ENCODE data around the gene SDK1.
A peak's percentile ranks its signal among the peaks of the same experiment; 100 is the strongest.
"Not testable (repeated sequence)": the region's sequence is repeated elsewhere in the genome, so short reads cannot be mapped to it uniquely, and the experiment has no call there.

Gene SDK1

DNA sequence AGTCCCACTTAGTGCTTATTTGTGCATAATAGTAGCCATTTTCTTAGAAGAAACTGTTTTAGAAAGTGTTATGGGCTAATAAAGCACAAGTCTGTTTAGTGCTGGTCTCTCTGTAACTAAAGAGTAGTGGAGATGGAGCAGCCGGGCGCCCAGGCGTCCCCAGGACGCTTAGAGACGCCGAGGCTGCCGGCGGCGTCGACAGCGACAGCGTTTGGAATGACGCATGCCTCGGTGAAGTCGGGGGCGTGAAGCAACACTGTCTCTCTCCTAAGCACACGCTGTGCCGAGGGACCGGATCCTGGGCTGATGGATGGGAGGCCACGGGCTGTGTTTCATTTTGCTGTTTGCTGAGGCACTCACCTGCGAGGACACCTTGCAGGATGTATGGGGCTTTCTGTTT is 792.4 kb downstream of the SDK1 start:
- H3K4me3 ChIP-seq (ENCODE audit: low read length) = no peak overlapping the region
- DNase-seq (ENCODE audit: low read depth) = no peak
- no peaks in the 10 kb centered on the region for H3K36me3 ChIP-seq (ENCODE audit: control insufficient read depth, insufficient read depth, low read length, severe bottlenecking)
- peaks cover 10% of the 10 kb centered on the region for H3K9me3 ChIP-seq (ENCODE audit: control insufficient read depth, low read length)
- H3K9ac ChIP-seq (ENCODE audit: low read length) = no peak overlapping the region
- H3K4me1 ChIP-seq (ENCODE audit: control insufficient read depth, insufficient read depth, low read length) = no peaks in the 10 kb centered on the region
- H3K27me3 ChIP-seq (replicated peaks; ENCODE audit: control insufficient read depth, insufficient read depth, low read length) = no peaks in the 10 kb centered on the region

DNA sequence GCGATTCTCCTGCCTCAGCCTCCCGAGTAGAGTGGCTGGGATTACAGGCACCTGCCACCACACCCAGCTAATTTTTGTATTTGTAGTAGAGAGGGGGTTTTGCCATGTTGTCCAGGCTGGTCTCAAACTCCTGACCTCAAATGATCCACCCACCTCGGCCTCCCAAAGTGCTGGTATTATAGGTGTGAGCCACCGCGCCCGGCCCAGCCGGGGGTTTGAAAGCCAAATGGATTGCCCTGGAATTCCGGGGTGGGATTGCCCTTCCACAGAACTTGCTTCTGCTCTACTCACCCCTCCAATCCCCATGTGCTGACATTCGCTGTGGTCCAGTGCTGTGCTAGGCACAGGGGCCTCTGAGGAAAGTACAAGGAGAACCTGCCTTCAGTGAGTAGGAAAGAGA is 793.1 kb downstream of the SDK1 start:
- peaks cover 10% of the 10 kb centered on the region for H3K9me3 ChIP-seq (ENCODE audit: control insufficient read depth, low read length)
- not testable (repeated sequence) for H3K4me1 ChIP-seq (ENCODE audit: control insufficient read depth, insufficient read depth, low read length); H3K4me3 ChIP-seq (ENCODE audit: low read length); H3K9ac ChIP-seq (ENCODE audit: low read length); H3K36me3 ChIP-seq (ENCODE audit: control insufficient read depth, insufficient read depth, low read length, severe bottlenecking); DNase-seq (ENCODE audit: low read depth); H3K27me3 ChIP-seq (replicated peaks; ENCODE audit: control insufficient read depth, insufficient read depth, low read length)

DNA sequence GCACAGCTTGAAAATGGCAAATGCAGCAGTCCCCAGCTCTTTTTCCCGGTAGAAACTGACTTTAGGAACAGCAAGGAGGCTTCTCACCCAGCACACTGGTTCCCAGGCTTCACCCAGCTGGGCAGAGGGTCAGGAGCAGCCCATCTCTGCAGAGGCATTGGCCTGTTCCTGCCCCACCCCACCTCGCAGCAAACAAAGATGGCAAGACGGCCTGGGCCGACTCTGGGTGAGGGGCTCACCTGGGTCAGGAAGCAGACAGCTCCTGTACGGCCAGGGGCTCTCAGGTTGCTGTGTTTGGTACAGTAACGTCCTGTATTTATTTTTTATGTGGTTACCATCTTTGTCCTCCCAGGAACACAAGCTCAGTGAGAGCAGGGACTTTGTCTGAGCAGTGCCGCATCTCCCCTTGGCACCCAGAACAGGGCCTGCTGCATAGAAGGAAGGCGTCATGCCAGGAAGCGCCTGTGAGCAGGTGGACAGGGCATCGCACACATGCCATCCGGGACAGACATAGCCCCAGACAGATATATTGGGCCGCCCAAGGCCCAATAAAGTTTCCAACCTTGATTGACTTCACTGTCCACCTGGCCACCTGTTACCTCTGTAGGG is 796.1 kb downstream of the SDK1 start:
- Histone ChIP-seq H3K27me3 (replicated peaks; ENCODE audit: control insufficient read depth, insufficient read depth, low read length) (no peaks in the 10 kb centered on the region), H3K36me3 (ENCODE audit: control insufficient read depth, insufficient read depth, low read length, severe bottlenecking) (no peaks in the 10 kb centered on the region), H3K9me3 (ENCODE audit: control insufficient read depth, low read length) (no peaks in the 10 kb centered on the region), H3K9ac (ENCODE audit: low read length) (no peak overlapping the region), H3K4me3 (ENCODE audit: low read length) (no peak overlapping the region), H3K4me1 (ENCODE audit: control insufficient read depth, insufficient read depth, low read length) (no peaks in the 10 kb centered on the region)
- DNase-seq (ENCODE audit: low read depth) = no peak

DNA sequence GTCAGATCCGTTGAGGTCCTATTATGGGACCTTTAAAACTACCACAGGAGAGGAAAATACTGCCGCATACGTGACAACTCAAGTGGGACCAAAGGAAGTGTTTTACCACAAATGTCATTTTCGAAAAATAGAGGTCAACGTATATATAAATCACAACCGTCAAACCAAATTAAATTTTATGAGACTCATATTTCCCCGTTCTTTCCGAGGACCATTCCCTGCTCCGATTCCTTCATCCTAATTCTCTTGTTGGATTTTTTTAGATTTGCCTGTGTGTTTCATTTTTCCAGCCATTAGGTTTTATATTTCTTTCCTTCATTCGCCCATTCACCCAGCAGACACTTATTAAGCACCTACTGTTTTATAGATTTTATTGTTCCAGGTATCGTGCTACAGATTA is 797.1 kb downstream of the SDK1 start:
- Histone ChIP-seq H3K27me3 (replicated peaks; ENCODE audit: control insufficient read depth, insufficient read depth, low read length) (no peaks in the 10 kb centered on the region), H3K9ac (ENCODE audit: low read length) (no peak overlapping the region), H3K9me3 (ENCODE audit: control insufficient read depth, low read length) (no peaks in the 10 kb centered on the region), H3K4me3 (ENCODE audit: low read length) (no peak overlapping the region), H3K36me3 (ENCODE audit: control insufficient read depth, insufficient read depth, low read length, severe bottlenecking) (no peaks in the 10 kb centered on the region), H3K4me1 (ENCODE audit: control insufficient read depth, insufficient read depth, low read length) (no peaks in the 10 kb centered on the region)
- DNase-seq (ENCODE audit: low read depth) = no peak

DNA sequence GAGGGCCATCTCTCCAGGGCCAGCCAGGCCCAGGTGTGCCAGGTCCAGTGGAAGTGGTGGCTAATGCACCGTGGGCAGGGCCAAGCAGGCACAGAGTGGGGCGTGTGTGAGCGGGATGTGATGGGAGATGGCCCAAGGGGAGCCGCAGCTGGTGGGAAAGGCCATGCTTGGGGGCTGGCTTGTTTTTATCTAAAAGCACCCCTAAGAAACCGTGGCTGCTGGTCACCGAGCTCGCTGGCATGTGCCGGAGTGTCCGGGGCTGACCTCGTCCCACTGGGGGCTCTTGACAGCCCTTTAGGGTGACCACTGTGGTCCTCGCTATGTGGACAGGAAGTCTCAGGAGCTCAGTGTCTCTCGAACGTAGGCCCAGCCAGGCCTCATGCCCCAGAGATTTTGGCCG is 798.6 kb downstream of the SDK1 start:
- no peaks in the 10 kb centered on the region for H3K9me3 ChIP-seq (ENCODE audit: control insufficient read depth, low read length)
- H3K27me3 ChIP-seq (replicated peaks; ENCODE audit: control insufficient read depth, insufficient read depth, low read length) = no peaks in the 10 kb centered on the region
- DNase-seq (ENCODE audit: low read depth) = no peak
- H3K36me3 ChIP-seq (ENCODE audit: control insufficient read depth, insufficient read depth, low read length, severe bottlenecking) = no peaks in the 10 kb centered on the region
- no peaks in the 10 kb centered on the region for H3K4me1 ChIP-seq (ENCODE audit: control insufficient read depth, insufficient read depth, low read length)
- no peak overlapping the region for H3K4me3 ChIP-seq (ENCODE audit: low read length)
- H3K9ac ChIP-seq (ENCODE audit: low read length) = no peak overlapping the region

DNA sequence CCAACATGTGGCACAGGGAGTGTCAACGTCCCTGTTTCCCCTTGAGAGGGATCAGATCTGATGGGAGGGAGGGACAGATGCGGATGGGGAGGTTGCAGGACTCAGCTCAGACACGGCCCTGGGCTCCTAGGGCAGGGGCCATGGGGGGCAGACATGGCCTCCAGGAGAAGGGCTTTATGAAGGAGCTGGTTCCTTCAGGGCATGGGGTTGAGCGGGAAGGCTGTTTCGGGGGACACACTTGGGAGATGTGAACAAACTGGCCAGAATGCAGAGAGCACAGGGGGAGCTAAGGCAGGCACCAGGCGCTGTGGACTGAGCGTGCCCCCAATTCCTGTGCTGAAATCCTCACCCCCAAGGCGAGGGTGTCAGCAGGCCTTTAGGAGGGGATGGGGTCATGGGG is 799.1 kb downstream of the SDK1 start:
- DNase-seq (ENCODE audit: low read depth) = no peak
- no peaks in the 10 kb centered on the region for H3K9me3 ChIP-seq (ENCODE audit: control insufficient read depth, low read length)
- H3K9ac ChIP-seq (ENCODE audit: low read length) = no peak overlapping the region
- no peaks in the 10 kb centered on the region for H3K4me1 ChIP-seq (ENCODE audit: control insufficient read depth, insufficient read depth, low read length)
- no peak overlapping the region for H3K4me3 ChIP-seq (ENCODE audit: low read length)
- no peaks in the 10 kb centered on the region for H3K36me3 ChIP-seq (ENCODE audit: control insufficient read depth, insufficient read depth, low read length, severe bottlenecking)
- no peaks in the 10 kb centered on the region for H3K27me3 ChIP-seq (replicated peaks; ENCODE audit: control insufficient read depth, insufficient read depth, low read length)

DNA sequence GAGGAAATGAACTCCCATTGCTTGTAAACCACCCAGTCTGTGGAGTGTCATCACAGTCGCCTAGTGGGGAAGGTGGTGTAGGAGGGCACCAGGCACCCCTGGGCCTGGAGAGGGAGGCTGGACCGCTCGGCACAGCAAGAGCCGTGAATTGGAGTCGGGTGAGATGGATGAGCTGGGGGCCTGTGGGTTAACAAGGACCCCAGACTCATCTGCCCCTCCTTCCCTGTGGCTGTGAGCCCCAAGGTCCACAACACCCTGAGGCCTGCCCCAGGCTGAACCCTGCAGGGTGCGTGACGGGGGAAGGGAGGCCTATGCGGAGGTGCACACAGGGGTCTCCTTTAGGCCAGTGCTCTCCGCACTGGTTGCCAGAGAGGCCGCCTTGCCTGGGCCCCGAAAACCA is 799.6 kb downstream of the SDK1 start:
- H3K9ac ChIP-seq (ENCODE audit: low read length) = no peak overlapping the region
- no peak overlapping the region for H3K4me3 ChIP-seq (ENCODE audit: low read length)
- no peak for DNase-seq (ENCODE audit: low read depth)
- no peaks in the 10 kb centered on the region for H3K4me1 ChIP-seq (ENCODE audit: control insufficient read depth, insufficient read depth, low read length)
- H3K27me3 ChIP-seq (replicated peaks; ENCODE audit: control insufficient read depth, insufficient read depth, low read length) = no peaks in the 10 kb centered on the region
- H3K36me3 ChIP-seq (ENCODE audit: control insufficient read depth, insufficient read depth, low read length, severe bottlenecking) = no peaks in the 10 kb centered on the region
- H3K9me3 ChIP-seq (ENCODE audit: control insufficient read depth, low read length) = no peaks in the 10 kb centered on the region

DNA sequence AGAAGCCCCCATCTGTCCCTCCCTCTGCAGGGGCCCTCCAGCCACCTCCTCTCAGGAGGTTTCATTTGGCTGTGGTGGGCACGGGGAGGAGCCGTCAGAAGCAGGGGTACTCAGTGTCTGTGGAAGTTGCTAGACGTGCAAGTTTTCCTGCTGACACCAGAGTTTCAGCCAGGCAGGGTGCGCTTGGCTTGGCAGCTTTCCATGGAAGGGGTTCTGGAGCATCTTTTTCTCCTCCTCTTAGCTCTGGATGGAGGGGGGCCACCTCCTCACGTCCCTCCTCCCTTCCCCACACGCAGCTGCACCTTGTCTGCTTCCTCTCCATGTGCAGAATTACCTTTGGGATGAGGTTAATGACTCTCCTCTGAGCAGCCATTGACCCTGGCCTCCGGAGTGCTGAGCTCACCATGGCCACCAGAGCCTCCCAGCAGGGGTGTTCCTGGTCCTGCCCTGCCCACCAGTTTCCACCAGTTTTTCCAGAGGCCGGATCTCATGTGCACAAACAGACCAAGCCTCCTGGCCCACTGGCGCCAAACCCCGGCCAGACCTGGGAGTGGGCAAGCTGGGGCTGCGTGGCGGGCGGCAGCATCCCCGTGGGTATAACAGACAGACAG is 801.3 kb downstream of the SDK1 start:
- H3K9me3 ChIP-seq (ENCODE audit: control insufficient read depth, low read length) = no peaks in the 10 kb centered on the region
- H3K27me3 ChIP-seq (replicated peaks; ENCODE audit: control insufficient read depth, insufficient read depth, low read length) = no peaks in the 10 kb centered on the region
- no peaks in the 10 kb centered on the region for H3K4me1 ChIP-seq (ENCODE audit: control insufficient read depth, insufficient read depth, low read length)
- H3K36me3 ChIP-seq (ENCODE audit: control insufficient read depth, insufficient read depth, low read length, severe bottlenecking) = no peaks in the 10 kb centered on the region
- DNase-seq (ENCODE audit: low read depth) = no peak
- H3K4me3 ChIP-seq (ENCODE audit: low read length) = no peak overlapping the region
- no peak overlapping the region for H3K9ac ChIP-seq (ENCODE audit: low read length)

DNA sequence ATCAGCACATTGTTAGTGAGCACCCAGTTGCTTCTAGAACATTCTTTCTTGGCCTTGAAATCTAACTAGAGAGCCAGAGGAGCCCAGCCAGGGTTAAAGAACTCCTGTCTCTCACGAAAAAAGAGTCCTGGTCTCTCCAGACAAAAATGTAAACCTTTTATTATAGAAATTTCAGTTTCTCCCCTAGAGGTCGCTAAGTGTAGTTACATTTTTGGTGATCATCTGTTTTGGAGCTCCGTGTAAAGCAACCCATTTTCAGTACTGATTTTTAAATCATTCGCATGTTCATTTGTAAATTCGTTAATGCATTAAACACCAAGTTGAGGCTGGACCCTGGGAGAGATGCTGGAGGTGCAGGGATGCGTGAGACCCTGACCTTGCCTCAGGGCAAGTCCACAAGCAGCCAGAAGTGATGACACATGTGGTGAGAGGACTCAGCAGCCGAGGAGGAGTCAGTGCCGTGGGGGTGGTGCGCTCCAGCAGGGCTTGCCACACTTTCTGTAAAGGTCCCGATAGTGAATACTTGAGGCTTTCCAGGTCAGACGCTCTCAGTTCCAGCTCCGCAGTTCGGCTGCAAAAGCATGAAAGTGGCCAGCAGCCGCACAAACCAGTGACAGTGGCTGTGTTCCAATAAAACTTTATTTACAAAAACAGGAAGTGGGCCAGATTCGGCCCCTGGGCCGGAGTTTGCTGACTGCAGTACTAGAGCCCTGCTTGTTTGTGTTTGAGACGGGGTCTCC is 802.5 kb downstream of the SDK1 start:
- Histone ChIP-seq H3K9me3 (ENCODE audit: control insufficient read depth, low read length) (no peaks in the 10 kb centered on the region), H3K9ac (ENCODE audit: low read length) (no peak overlapping the region)
- DNase-seq (ENCODE audit: low read depth) = peak; percentile 17

DNA sequence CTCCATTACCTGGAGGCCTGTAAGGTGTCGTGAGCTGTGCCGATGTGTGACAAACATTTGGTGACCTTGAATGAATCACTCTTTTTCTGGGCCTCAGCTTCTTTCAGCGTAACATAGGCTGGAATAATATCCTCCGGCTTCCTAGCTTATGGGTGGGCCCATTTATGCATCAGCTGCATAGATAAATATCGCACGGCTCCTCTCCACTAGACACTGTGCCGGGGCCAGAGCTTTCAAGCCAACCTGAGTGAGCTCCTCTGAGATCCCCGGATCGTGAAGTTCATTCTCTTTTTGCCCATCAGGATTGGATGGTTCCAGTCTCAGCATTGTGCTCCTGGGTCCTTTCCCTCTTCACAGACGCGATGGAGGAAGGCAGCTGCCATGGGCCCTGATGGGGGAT is 806.8 kb downstream of the SDK1 start:
- Histone ChIP-seq H3K36me3 (ENCODE audit: control insufficient read depth, insufficient read depth, low read length, severe bottlenecking) (no peaks in the 10 kb centered on the region), H3K9ac (ENCODE audit: low read length) (no peak overlapping the region), H3K9me3 (ENCODE audit: control insufficient read depth, low read length) (no peaks in the 10 kb centered on the region), H3K4me1 (ENCODE audit: control insufficient read depth, insufficient read depth, low read length) (no peaks in the 10 kb centered on the region), H3K27me3 (replicated peaks; ENCODE audit: control insufficient read depth, insufficient read depth, low read length) (no peaks in the 10 kb centered on the region), H3K4me3 (ENCODE audit: low read length) (no peak overlapping the region)
- no peak for DNase-seq (ENCODE audit: low read depth)

More for the DNA sequence above, 802.5 kb downstream of the SDK1 start:
- Histone ChIP-seq H3K4me3 (ENCODE audit: low read length) (no peak overlapping the region), H3K36me3 (ENCODE audit: control insufficient read depth, insufficient read depth, low read length, severe bottlenecking) (no peaks in the 10 kb centered on the region), H3K27me3 (replicated peaks; ENCODE audit: control insufficient read depth, insufficient read depth, low read length) (no peaks in the 10 kb centered on the region), H3K4me1 (ENCODE audit: control insufficient read depth, insufficient read depth, low read length) (no peaks in the 10 kb centered on the region)

DNA sequence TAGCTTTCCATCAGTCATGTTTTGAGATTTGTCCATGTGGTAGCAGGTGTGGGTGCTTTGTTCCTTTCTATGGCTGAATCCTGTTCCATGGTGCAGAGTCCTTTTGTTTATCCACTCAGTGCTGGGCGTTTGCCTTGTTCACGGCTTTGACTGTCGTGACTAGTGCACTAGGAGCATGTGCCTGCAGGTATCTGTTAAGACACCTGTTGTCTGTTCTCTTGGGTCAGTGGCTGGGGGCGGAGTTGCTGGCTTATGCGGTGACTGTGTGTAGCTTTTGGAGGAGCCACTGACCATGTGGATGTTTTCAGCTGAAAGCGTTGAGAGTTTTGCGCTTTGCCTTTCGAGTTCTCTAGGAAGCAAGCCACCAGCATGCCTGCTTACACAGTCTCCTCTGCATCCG is 807.9 kb downstream of the SDK1 start:
- no peak for DNase-seq (ENCODE audit: low read depth)
- H3K9me3 ChIP-seq (ENCODE audit: control insufficient read depth, low read length) = no peaks in the 10 kb centered on the region
- no peak overlapping the region for H3K4me3 ChIP-seq (ENCODE audit: low read length)
- H3K27me3 ChIP-seq (replicated peaks; ENCODE audit: control insufficient read depth, insufficient read depth, low read length) = no peaks in the 10 kb centered on the region
- H3K36me3 ChIP-seq (ENCODE audit: control insufficient read depth, insufficient read depth, low read length, severe bottlenecking) = no peaks in the 10 kb centered on the region
- H3K9ac ChIP-seq (ENCODE audit: low read length) = no peak overlapping the region
- H3K4me1 ChIP-seq (ENCODE audit: control insufficient read depth, insufficient read depth, low read length) = no peaks in the 10 kb centered on the region

Data from adipocyte (in vitro differentiated cells).